LHCN-M2 (cell line): ENCODE data around the gene FST. TPM values are rescaled to one million over a fixed set of nuclear protein-coding genes. Genes with fewer than 3 reads are reported as not detected.

Source experiments
- DNase-seq: peaks from one replicate; pipeline ENCODE4 v3.0.0-alpha.2; 2012; ENCODE audit warnings: low read depth
- total RNA-seq: library from RNA; depleted of rRNA; stranded (reverse); fragments of >200 nt; gene quantifications from 2 replicates; pipeline ENCODE4 v1.2.3, GENCODE V29; 2014; rRNA removed

Gene FST
- total RNA-seq, 1 experiment from 2014 or later = 8.4 TPM

GRCh38 chr5:53512539-53512938 is 32.1 kb downstream of the FST start:
- DNase-seq = no peak

- no peak for DNase-seq
Measured at GRCh38 chr5:53515988-53516387, 35.6 kb downstream of the FST start.

- no peak for DNase-seq
Measured at GRCh38 chr5:53520813-53521212, 40.4 kb downstream of the FST start.

Other genes starting within 250 kb of the FST start
- 78.8 and 90.5 TPM in 2 replicates for gene NDUFS4, start 80.0 kb downstream of the FST start, total RNA-seq